Naive B cell (primary cell): ENCODE measurements around the gene TMCC3. TPM values are rescaled to one million over a fixed set of nuclear protein-coding genes. Genes with fewer than 3 reads are reported as not detected.

Experiments
- ATAC-seq, 2 donors: fragments of 150-1000 bp; cut with Tn5 transposase; 2 replicates each; pipeline ENCODE4 v1.10.0; 2021; ENCODE audit warnings: low read depth in 2 of 2, mild to moderate bottlenecking in 2 of 2, moderate library complexity in 2 of 2
- DNase-seq: peaks from one replicate; pipeline ENCODE4 v3.0.0; 2022
- H3K27ac Mint-ChIP-seq, 6 donors: one replicate each; pipeline ENCODE4 v1.8.0; 2020 to 2022; ENCODE audit warnings: mild to moderate bottlenecking in 6 of 6, mixed read lengths in 6 of 6, moderate library complexity in 5 of 6, inconsistent platforms in 2 of 6
- H3K27me3 Mint-ChIP-seq, 3 donors: one replicate each; pipeline ENCODE4 v1.8.0; 2021 to 2022; ENCODE audit warnings: mixed read lengths in 3 of 3, mild to moderate bottlenecking in 1 of 3
- H3K36me3 Mint-ChIP-seq, 2 donors: one replicate each; pipeline ENCODE4 v1.8.0; 2020 to 2022; ENCODE audit warnings: mixed read lengths in 2 of 2, inconsistent platforms in 1 of 2, mild to moderate bottlenecking in 1 of 2
- H3K4me1 Mint-ChIP-seq, 3 donors: one replicate each; pipeline ENCODE4 v1.8.0; 2020 to 2022; ENCODE audit warnings: mixed read lengths in 3 of 3, inconsistent platforms in 1 of 3, mild to moderate bottlenecking in 1 of 3, moderate library complexity in 1 of 3
- H3K4me3 Mint-ChIP-seq, 8 donors: one replicate each; pipeline ENCODE4 v1.8.0; 2020 to 2022; ENCODE audit warnings: mild to moderate bottlenecking in 8 of 8, mixed read lengths in 8 of 8, moderate library complexity in 8 of 8, inconsistent platforms in 2 of 8
- H3K9me3 Mint-ChIP-seq, 7 donors: one replicate each; pipeline ENCODE4 v1.8.0; 2020 to 2022; ENCODE audit warnings: mixed read lengths in 7 of 7, mild to moderate bottlenecking in 5 of 7, inconsistent platforms in 2 of 7, moderate library complexity in 1 of 7
- polyA plus RNA-seq, 6 donors: library from polyadenylated mRNA; unstranded; fragments of 300-500 nt; fragmentation: Illumina TruSeq; gene quantifications; one replicate each; pipeline ENCODE4 v1.2.3, GENCODE V29; 2021; ENCODE audit warnings: low read depth in 6 of 6

Gene TMCC3
- polyA plus RNA-seq, 6 donors from 2014 or later: 8.4 to 21.7 (median 13.5) TPM

DNA sequence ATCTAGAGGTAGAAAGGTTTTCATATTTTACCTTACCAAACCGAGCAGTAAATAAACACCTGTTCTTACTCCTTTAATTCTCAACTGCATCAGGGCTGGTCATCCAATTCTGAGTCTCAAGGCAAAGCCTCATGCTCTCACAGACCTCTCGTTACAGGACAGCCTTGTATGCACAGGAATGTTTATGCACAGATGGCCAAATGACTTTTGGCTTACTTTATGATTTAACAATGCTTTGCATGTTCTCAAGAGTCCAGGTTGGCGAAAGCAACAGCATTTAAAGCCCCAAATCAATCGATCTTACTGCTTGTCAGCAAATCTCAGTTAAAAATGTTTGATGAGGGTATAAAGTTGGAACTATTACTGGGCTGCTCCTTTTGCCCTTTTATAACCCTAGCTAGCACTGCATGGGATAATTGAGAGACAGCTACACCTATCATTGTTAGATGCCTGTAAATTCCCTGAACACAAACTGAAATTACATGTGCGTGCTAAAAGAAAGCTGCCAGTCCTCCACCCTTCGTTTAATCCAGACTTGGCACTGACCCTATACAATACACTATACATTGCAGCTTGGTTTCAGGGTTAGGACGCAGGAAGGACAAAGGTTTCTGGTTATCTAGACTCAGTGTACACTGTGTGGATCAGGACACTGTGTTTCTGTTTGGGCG is 63.6 kb downstream of the TMCC3 start:
- Mint-ChIP-seq H3K27ac (no peak overlapping the region), H3K36me3 (peaks cover 16 to 19% of the 10 kb centered on the region in 2 donors), H3K9me3 (no peaks in the 10 kb centered on the region), H3K4me3 (no peak overlapping the region), H3K4me1 (peaks cover 0 to 13% (median 8%) of the 10 kb centered on the region in 3 donors), H3K27me3 (no peaks in the 10 kb centered on the region)
- DNase-seq (no peak), ATAC-seq (no peak)

DNA sequence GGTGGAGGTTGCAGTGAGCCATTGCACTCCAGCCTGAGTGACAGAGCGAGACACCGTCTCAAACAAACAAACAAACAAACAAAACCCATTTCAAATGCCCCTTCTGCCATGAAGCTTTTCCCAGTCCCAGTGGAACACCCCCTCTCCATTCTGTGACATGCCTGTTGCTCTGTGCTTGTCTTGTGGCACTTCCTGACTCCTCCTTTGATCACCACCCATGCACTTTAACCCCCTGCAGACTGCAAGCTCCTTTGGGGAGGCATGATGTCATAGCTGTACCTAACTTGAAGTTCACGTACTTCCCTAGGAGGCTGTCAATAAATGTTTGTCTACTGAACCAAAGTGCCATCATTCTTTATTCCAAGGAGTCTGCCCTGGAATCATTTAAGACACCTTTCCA is 64.7 kb downstream of the TMCC3 start:
- DNase-seq (no peak), ATAC-seq (no peak)
- Mint-ChIP-seq H3K36me3 (peaks cover 17 to 20% of the 10 kb centered on the region in 2 donors), H3K9me3 (no peaks in the 10 kb centered on the region), H3K27ac (peak overlapping the region in 1 of 6 donors; percentile 35), H3K27me3 (no peaks in the 10 kb centered on the region), H3K4me1 (peaks cover 0 to 13% (median 8%) of the 10 kb centered on the region in 3 donors), H3K4me3 (no peak overlapping the region)

DNA sequence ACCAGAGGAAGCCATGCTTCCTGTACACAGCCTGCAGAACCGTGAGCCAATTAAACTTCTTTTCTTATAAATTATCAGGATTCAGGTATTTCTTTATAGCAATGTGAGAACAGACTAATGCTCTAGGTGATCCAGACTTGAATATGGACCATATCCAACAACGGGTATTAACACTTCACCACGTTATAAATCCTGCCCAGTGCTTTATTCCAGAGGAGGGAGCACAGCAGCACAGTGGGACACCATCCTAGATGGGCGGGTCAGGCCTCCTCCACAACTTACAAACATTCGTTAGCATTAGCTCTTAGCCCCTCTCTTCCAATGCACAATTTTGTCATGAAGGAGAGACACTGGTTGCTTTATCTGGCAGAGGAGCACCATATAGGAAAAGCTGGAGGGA is 66.0 kb downstream of the TMCC3 start:
- DNase-seq: no peak
- H3K4me1 Mint-ChIP-seq: peaks cover 0 to 13% (median 8%) of the 10 kb centered on the region in 3 donors
- ATAC-seq: no peak
- no peaks in the 10 kb centered on the region for H3K9me3 Mint-ChIP-seq
- peaks cover 12 to 15% of the 10 kb centered on the region in 2 donors for H3K36me3 Mint-ChIP-seq
- no peak overlapping the region for H3K4me3 Mint-ChIP-seq
- H3K27ac Mint-ChIP-seq: no peak overlapping the region
- H3K27me3 Mint-ChIP-seq: no peaks in the 10 kb centered on the region

DNA sequence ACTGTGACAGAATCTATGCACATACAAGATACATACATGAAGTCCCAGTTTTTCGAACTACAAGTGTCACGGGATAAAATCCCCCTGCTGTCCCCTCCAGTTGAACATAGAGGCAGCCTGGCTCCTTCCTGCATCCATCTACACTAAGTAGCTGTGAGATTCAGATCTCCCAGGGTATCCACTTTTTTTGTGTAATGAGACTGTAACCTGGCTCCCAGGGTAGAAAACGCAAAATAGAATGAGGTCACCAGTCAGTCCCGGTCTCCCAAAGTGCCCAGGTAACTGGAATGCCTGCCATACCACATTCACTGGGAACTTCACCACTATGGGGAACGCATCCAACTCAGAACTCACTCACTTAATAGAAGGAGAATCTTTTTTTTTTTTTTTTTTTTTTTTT is 67.8 kb downstream of the TMCC3 start:
- no peak overlapping the region for H3K4me3 Mint-ChIP-seq
- no peaks in the 10 kb centered on the region for H3K9me3 Mint-ChIP-seq
- ATAC-seq (no peak), DNase-seq (no peak)
- H3K4me1 Mint-ChIP-seq: peaks cover 0 to 13% (median 8%) of the 10 kb centered on the region in 3 donors
- H3K27ac Mint-ChIP-seq: no peak overlapping the region
- H3K36me3 Mint-ChIP-seq: peaks cover 12 to 15% of the 10 kb centered on the region in 2 donors
- no peaks in the 10 kb centered on the region for H3K27me3 Mint-ChIP-seq

DNA sequence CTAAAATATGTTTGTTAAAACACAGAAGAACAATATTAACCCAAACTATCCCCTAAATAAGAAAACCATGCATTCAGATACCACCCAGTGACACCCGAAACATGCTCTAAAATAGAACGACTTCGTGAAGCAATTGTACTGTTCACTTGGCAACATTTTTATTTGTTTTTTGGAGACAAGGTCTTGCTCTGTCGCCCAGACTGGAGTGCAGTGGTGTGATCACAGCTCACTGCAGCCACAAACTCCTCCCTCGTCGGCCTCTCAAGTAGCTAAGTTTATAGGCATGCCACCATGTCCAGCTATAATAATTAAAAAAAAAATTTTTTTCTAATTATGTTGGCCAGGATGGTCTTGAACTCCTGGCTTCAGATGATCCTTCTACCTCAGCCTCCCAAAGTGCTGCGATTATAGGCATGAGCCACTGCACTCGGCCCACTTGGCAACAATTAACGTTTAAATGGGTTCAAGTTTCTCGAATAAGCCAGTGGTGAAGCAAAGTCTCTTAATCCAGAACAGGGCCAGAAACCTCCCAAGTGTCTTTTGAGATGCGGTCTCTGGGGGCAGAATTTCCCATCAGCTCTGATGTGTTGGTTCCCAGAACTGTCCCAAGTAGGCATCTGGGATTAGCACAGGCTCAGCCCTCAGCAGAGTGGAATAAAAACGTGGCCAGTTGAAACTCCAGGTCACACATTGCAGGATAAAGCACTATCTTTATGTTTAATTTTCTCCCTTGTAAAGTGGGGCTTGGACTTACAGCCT is 74.5 kb downstream of the TMCC3 start:
- Mint-ChIP-seq H3K27ac (peak overlapping the region in 1 of 6 donors; percentile 38), H3K36me3 (peaks cover 25 to 26% of the 10 kb centered on the region in 2 donors), H3K9me3 (no peaks in the 10 kb centered on the region), H3K27me3 (no peaks in the 10 kb centered on the region), H3K4me1 (no peaks in the 10 kb centered on the region), H3K4me3 (no peak overlapping the region)
- no peak for DNase-seq
- ATAC-seq: no peak

DNA sequence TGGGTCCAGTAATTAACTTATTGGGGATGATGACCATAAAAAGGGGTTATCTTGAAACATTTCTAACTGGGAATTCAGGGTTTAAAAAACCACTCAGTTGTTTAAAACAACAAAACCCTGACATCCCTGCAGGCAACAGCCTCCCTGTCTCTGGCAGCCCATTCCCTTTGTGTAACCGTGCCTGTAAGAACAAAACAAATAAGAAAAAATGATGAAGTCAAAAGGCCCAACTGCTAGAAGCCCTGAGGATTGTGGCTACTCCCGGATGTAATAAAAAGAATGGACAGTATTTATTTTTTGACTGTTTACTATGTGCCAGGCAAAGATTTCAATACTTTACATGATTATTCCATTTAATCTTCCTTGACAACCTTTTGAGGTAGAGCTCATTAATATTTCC is 75.3 kb downstream of the TMCC3 start:
- H3K27ac Mint-ChIP-seq: peak overlapping the region in 2 of 6 donors; percentile 67 to 74
- no peaks in the 10 kb centered on the region for H3K9me3 Mint-ChIP-seq
- ATAC-seq (no peak), DNase-seq (no peak)
- H3K36me3 Mint-ChIP-seq: peaks cover 32 to 33% of the 10 kb centered on the region in 2 donors
- H3K4me1 Mint-ChIP-seq: no peaks in the 10 kb centered on the region
- H3K4me3 Mint-ChIP-seq: no peak overlapping the region
- H3K27me3 Mint-ChIP-seq: no peaks in the 10 kb centered on the region

DNA sequence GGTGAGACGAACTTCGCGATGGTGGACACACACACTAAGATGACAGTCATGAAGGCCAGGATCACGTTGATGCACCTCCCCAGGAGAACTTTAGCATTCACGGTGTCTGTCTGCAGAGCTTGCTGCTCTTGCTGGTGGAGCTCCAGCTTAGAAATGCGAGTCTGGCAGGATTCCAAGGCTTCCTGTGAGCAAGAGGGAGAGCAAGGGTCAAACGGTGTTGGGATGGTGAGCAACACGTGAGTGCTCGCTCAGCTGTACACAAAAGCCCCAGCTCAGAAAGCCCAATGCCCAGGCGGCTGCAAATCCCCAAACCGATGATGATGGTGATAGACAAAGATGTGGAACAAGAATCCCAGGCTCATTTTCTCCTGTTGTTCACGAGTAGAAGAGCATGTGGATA is 78.8 kb downstream of the TMCC3 start:
- DNase-seq (no peak), ATAC-seq (no peak)
- H3K27ac Mint-ChIP-seq: peak overlapping the region in 1 of 6 donors; percentile 21
- peaks cover 43 to 45% of the 10 kb centered on the region in 2 donors for H3K36me3 Mint-ChIP-seq
- no peaks in the 10 kb centered on the region for H3K9me3 Mint-ChIP-seq
- no peak overlapping the region for H3K4me3 Mint-ChIP-seq
- peaks cover 0 to 2% (median 2%) of the 10 kb centered on the region in 3 donors for H3K4me1 Mint-ChIP-seq
- H3K27me3 Mint-ChIP-seq: no peaks in the 10 kb centered on the region

DNA sequence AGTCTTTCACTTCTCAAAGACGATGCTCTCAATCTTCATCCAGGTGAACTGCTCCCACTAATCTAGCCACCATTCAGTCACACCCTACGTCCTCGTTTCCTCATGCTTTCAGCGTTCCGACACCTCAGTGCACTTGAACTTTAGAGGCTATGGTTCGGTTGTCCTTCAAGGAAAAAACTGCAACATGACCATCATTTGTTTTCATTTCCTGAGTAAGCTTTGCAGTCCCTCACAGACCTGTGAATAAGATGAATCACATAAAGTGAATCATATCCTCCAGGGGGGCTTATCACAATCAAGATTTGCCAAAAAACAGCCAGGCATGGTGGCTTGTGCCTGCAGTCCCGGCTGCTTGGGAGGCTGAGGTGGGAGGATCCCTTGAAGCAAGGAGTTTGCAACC is 80.2 kb downstream of the TMCC3 start:
- peaks cover 43 to 45% of the 10 kb centered on the region in 2 donors for H3K36me3 Mint-ChIP-seq
- H3K27ac Mint-ChIP-seq: no peak overlapping the region
- ATAC-seq: no peak
- H3K9me3 Mint-ChIP-seq: no peaks in the 10 kb centered on the region
- DNase-seq: no peak
- H3K4me3 Mint-ChIP-seq: no peak overlapping the region
- H3K27me3 Mint-ChIP-seq: no peaks in the 10 kb centered on the region
- H3K4me1 Mint-ChIP-seq: peaks cover 0 to 6% (median 6%) of the 10 kb centered on the region in 3 donors

DNA sequence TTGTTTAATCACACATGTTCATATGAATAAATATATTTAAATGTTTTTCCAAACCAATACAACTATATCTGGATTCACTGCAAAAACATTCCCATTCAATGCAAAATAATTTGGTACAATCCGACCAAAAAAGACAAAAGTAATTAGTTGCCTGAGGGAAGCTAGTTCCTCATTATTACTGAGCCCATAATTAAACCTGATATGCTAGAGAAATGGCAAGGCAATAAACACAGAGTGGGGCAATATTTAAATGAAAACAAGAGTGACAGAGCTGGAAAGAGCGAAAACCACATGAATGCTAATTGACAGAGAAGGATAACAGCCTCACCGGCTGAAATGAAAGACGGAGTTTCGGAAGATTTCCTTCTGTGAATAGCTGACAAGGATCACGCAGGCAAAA is 82.6 kb downstream of the TMCC3 start:
- DNase-seq: no peak
- Mint-ChIP-seq H3K9me3 (no peaks in the 10 kb centered on the region), H3K4me1 (peaks cover 0 to 6% (median 6%) of the 10 kb centered on the region in 3 donors), H3K36me3 (peaks cover 27 to 31% of the 10 kb centered on the region in 2 donors), H3K27ac (no peak overlapping the region), H3K27me3 (no peaks in the 10 kb centered on the region), H3K4me3 (no peak overlapping the region)
- ATAC-seq: no peak

DNA sequence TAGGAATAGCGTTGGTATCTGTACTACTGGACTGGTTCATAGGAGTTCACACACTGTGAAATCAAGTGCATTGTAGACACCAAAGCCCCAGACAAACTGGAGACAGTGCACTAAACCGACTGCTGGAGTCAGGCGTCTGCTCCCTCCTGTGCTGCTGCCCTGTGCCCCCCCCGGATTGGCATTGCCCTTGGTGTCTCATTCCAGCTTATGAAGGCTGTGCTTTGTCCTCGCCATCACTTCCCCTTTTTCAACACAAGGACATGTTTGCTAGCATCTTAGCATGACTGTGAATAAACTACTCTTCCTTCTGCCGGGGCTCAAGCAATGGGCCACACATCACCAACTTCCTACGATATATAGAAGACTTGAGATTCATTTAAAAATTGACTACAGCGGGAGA is 84.0 kb downstream of the TMCC3 start:
- peaks cover 21 to 25% of the 10 kb centered on the region in 2 donors for H3K36me3 Mint-ChIP-seq
- no peaks in the 10 kb centered on the region for H3K27me3 Mint-ChIP-seq
- H3K4me3 Mint-ChIP-seq: no peak overlapping the region
- DNase-seq: no peak
- peak overlapping the region in 1 of 6 donors; percentile 8 for H3K27ac Mint-ChIP-seq
- H3K4me1 Mint-ChIP-seq: peaks cover 5 to 11% (median 10%) of the 10 kb centered on the region in 3 donors
- peak; percentile 38 to 51 for ATAC-seq
- H3K9me3 Mint-ChIP-seq: no peaks in the 10 kb centered on the region

DNA sequence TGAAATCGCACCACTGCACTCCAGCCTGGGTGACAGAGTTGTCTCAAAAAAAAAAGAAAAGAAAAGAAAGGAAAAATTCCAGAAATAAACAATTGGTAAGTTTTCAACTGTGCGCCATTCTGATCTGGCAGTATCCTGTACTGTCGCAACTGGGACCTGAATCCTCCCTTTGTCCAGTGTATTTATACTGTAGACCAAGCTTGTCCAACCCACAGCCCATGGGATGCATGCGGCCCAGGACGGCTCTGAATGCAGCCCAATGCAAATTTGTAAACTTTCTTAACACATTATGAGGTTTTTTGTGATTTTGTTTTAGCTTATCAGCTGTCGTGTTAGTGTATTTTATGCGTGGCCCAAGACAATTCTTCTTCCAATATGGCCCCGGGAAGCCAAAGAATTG is 84.7 kb downstream of the TMCC3 start:
- peaks cover 15 to 19% of the 10 kb centered on the region in 2 donors for H3K36me3 Mint-ChIP-seq
- no peaks in the 10 kb centered on the region for H3K9me3 Mint-ChIP-seq
- H3K4me1 Mint-ChIP-seq: peaks cover 8 to 16% (median 15%) of the 10 kb centered on the region in 3 donors
- peak overlapping the region in 1 of 6 donors; percentile 34 for H3K27ac Mint-ChIP-seq
- no peak overlapping the region for H3K4me3 Mint-ChIP-seq
- no peaks in the 10 kb centered on the region for H3K27me3 Mint-ChIP-seq
- ATAC-seq: no peak
- DNase-seq: no peak

DNA sequence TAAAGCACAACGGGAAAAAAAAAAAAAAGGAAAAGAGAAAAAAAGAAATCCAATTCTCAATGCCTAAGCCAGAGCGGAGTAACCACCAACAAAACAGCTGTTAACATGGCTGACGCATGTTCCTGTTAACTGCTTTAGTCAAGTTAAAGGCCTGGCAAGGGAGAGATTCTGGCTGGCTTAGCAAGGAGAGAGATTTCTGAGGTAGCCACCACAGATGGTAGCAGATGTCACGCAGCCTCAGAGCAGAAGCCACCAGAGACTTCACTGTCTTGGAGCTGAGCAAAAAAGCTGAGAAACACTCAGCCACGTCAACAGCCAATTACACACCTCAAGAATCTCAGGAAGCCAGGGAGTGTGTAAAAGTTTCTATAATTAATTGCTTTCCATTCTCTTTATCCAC is 87.1 kb downstream of the TMCC3 start:
- H3K27me3 Mint-ChIP-seq: peaks cover 11 to 23% (median 14%) of the 10 kb centered on the region in 3 donors
- H3K4me3 Mint-ChIP-seq: no peak overlapping the region
- H3K36me3 Mint-ChIP-seq: peaks cover 4 to 9% of the 10 kb centered on the region in 2 donors
- ATAC-seq (no peak), DNase-seq (no peak)
- H3K4me1 Mint-ChIP-seq: peaks cover 15 to 26% (median 22%) of the 10 kb centered on the region in 3 donors
- H3K9me3 Mint-ChIP-seq: peaks cover 0 to 3% (median 0%) of the 10 kb centered on the region in 7 donors
- no peak overlapping the region for H3K27ac Mint-ChIP-seq

DNA sequence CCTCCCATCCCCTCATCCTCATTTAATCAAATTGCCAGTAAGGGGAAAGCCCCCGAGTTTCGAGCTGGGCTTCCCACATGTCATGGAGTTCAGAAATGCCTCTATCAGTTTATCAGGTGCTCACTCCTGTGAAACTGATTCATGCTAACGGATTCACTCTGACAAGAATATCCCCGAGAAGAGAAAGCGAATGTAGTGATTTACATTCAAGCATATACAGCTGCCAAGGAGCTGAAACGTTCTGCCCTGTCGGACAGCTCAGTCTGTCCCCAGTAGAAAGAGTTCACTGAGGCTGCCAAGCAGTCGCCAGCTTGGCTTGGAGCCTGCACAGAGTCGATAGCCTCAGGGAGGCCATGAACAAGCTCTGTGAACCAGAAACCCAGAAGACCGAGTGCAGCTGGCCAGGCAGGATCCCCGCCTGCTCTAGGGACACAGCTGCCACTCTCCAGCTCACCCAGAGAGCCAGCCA is 88.4 kb downstream of the TMCC3 start:
- ATAC-seq (no peak), DNase-seq (no peak)
- peaks cover 4 to 9% of the 10 kb centered on the region in 2 donors for H3K36me3 Mint-ChIP-seq
- peaks cover 0 to 3% (median 0%) of the 10 kb centered on the region in 7 donors for H3K9me3 Mint-ChIP-seq
- peak overlapping the region in 4 of 8 donors; percentile 2 to 71 (median 21) for H3K4me3 Mint-ChIP-seq
- peak overlapping the region in 1 of 6 donors; percentile 42 for H3K27ac Mint-ChIP-seq
- peaks cover 15 to 26% (median 22%) of the 10 kb centered on the region in 3 donors for H3K4me1 Mint-ChIP-seq
- peaks cover 11 to 23% (median 14%) of the 10 kb centered on the region in 3 donors for H3K27me3 Mint-ChIP-seq
